ENCODE results near the gene DNTTIP2. TPM values are rescaled to one million over a fixed set of nuclear protein-coding genes. Genes with fewer than 3 reads are reported as not detected.

Gene DNTTIP2
- polyA plus RNA-seq, 4 donors, result 68.5 to 81.1 (median 74.9) TPM

- DNase-seq (ENCODE audit: low read depth in 4 of 4, low spot score in 3 of 4), result peak in 1 of 4 donors; percentile 14
Measured at GRCh38 chr1:93816970-93817678, 61.9 kb downstream of the DNTTIP2 start.

Other genes with a start within 250 kb of the DNTTIP2 start
- gene BCAR3, start 197.4 kb downstream of the DNTTIP2 start, polyA plus RNA-seq (ENCODE audit: insufficient read length in 4 of 4), result 10 to 100 TPM; 22.9 to 26.1 (median 24.3) TPM
- 10 to 100 TPM; 11.6 to 17.1 (median 14.5) TPM for gene GCLM, start 30.2 kb upstream of the DNTTIP2 start, polyA plus RNA-seq (ENCODE audit: insufficient read length in 4 of 4)
- 1 to 10 TPM; 6.2 to 9.0 (median 8.0) TPM for gene ABCA4, start 241.9 kb upstream of the DNTTIP2 start, polyA plus RNA-seq (ENCODE audit: insufficient read length in 4 of 4)